HG02970 (cell line): ENCODE measurements around the gene CSDE1.

Experiments used
- ATAC-seq: cut with Tn5 transposase; IDR thresholded peaks from one replicate; pipeline ENCODE4 v1.9.1; 2021; ENCODE audit warnings: mild to moderate bottlenecking, moderate library complexity, moderate number of reproducible peaks; ENCODE audit not compliant: unreplicated experiment, low FRiP score

Gene CSDE1

GRCh38 chr1:114668784-114669561 lies 88.8 kb downstream of the CSDE1 start:
- ATAC-seq = no peak

- ATAC-seq = no peak
Observed at GRCh38 chr1:114668373-114668772, 89.4 kb downstream of the CSDE1 start.

GRCh38 chr1:114666954-114667353 lies 90.8 kb downstream of the CSDE1 start:
- no peak for ATAC-seq
